Uterus (tissue), 2 donors: ENCODE measurements around the gene CPB1.

Experiments used
- POLR2A ChIP-seq, 2 donors: fragments of 450-650 bp; IDR thresholded peaks; one replicate each; pipeline ENCODE4 v1.6.1; 2016; ENCODE audit warnings: antibody characterized with exemption in 2 of 2, mild to moderate bottlenecking in 1 of 2, moderate library complexity in 1 of 2
- TF ChIP-seq, protein P1 (sequence below), 4 experiments: fragments of 200-600 bp in 2 of 4; fragments of 450-650 bp in 2 of 4; sonication (generic) in 2 of 4; IDR thresholded peaks; one replicate each; pipeline ENCODE4 v1.5.1; 2016 to 2019; ENCODE audit warnings: antibody characterized with exemption in 4 of 4, mild to moderate bottlenecking in 2 of 4, moderate library complexity in 1 of 4

DNA sequence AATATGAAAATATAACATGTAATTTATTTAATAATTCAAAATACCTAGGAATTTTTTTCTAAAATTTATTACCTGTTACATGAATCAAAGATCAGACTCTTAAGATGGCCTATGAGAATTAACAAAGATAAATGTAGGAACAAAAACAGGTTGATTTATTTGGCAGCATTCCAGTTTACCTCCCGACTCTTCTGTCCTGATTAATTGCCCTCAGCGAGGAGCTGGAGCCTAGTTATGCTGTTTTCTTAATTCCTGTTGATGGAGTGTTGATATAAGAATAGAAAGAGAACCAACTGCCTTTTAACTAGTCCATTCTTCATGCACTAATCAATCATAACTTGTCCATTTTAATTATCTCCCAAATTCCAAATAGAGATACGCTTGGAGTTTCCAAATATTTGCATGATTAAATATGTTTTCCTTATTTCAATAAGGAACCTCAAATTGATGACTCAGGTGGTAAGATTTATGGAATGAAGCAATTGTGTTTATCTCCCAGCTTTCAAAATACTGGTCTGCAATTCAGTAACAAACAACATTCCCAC lies 10.6 kb upstream of the CPB1 start:
- TF ChIP-seq, protein P1, sequence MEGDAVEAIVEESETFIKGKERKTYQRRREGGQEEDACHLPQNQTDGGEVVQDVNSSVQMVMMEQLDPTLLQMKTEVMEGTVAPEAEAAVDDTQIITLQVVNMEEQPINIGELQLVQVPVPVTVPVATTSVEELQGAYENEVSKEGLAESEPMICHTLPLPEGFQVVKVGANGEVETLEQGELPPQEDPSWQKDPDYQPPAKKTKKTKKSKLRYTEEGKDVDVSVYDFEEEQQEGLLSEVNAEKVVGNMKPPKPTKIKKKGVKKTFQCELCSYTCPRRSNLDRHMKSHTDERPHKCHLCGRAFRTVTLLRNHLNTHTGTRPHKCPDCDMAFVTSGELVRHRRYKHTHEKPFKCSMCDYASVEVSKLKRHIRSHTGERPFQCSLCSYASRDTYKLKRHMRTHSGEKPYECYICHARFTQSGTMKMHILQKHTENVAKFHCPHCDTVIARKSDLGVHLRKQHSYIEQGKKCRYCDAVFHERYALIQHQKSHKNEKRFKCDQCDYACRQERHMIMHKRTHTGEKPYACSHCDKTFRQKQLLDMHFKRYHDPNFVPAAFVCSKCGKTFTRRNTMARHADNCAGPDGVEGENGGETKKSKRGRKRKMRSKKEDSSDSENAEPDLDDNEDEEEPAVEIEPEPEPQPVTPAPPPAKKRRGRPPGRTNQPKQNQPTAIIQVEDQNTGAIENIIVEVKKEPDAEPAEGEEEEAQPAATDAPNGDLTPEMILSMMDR (IDR thresholded peaks at IDR 0.05): no peak
- no peak for TF ChIP-seq POLR2A (IDR thresholded peaks at IDR 0.05)
